Neural crest cell (in vitro differentiated cells): ENCODE measurements around the gene CAMSAP3. TPM values are rescaled to one million over a fixed set of nuclear protein-coding genes. Genes with fewer than 3 reads are reported as not detected.
"Not testable (repeated sequence)": the region's sequence is repeated elsewhere in the genome, so short reads cannot be mapped to it uniquely, and the experiment has no call there.

Experiments
- DNase-seq: peaks from one replicate; pipeline ENCODE4 v3.0.0; 2021; ENCODE audit warnings: low read depth, mixed read lengths, low spot score
- H3K27ac Mint-ChIP-seq: one replicate; pipeline ENCODE4 v1.8.0; 2021; ENCODE audit warnings: mild to moderate bottlenecking, mixed read lengths; ENCODE audit not compliant: unreplicated experiment
- H3K27me3 Mint-ChIP-seq: 2 replicates; pipeline ENCODE4 v1.8.0; 2021; ENCODE audit warnings: low read depth, mild to moderate bottlenecking, mixed read lengths
- H3K36me3 Mint-ChIP-seq: 2 replicates; pipeline ENCODE4 v1.8.0; 2021; ENCODE audit warnings: low read depth, mild to moderate bottlenecking, mixed read lengths
- H3K4me1 Mint-ChIP-seq: 2 replicates; pipeline ENCODE4 v1.8.0; 2021; ENCODE audit warnings: mixed read lengths
- H3K4me3 Mint-ChIP-seq: one replicate; pipeline ENCODE4 v1.8.0; 2021; ENCODE audit warnings: mild to moderate bottlenecking, mixed read lengths
- H3K9me3 Mint-ChIP-seq: 2 replicates; pipeline ENCODE4 v1.8.0; 2021; ENCODE audit warnings: mixed read lengths
- CTCF ChIP-seq: fragments of 200-600 bp; sonication (generic); conservative IDR thresholded peaks from 2 replicates; pipeline ENCODE4 v1.5.0; 2021; ENCODE audit warnings: antibody characterized with exemption, mild to moderate bottlenecking
- total RNA-seq: library from RNA; stranded (reverse); gene quantifications from 2 replicates; pipeline ENCODE4 v1.2.1, GENCODE V29; 2021

CAMSAP3 gene
- total RNA-seq, 1 donor from 2014 or later, result 13.7 TPM

GRCh38 chr19:7641290-7642276 is 45.9 kb downstream of the CAMSAP3 start:
- peak; percentile 22 for TF ChIP-seq CTCF
- peaks cover 7% of the 10 kb centered on the region for H3K9me3 Mint-ChIP-seq
- no peaks in the 10 kb centered on the region for H3K36me3 Mint-ChIP-seq
- H3K27me3 Mint-ChIP-seq, result peaks cover 44% of the 10 kb centered on the region
- H3K27ac Mint-ChIP-seq, result no peak overlapping the region
- DNase-seq, result no peak
- no peak overlapping the region for H3K4me3 Mint-ChIP-seq
- no peaks in the 10 kb centered on the region for H3K4me1 Mint-ChIP-seq

- TF ChIP-seq CTCF, result no peak
- H3K4me1 Mint-ChIP-seq, result no peaks in the 10 kb centered on the region
- H3K27ac Mint-ChIP-seq, result no peak overlapping the region
- H3K36me3 Mint-ChIP-seq, result no peaks in the 10 kb centered on the region
- peaks cover 7% of the 10 kb centered on the region for H3K9me3 Mint-ChIP-seq
- DNase-seq, result no peak
- no peak overlapping the region for H3K4me3 Mint-ChIP-seq
- H3K27me3 Mint-ChIP-seq, result peaks cover 35% of the 10 kb centered on the region
These were observed 46.8 kb downstream of the CAMSAP3 start for GRCh38 chr19:7642295-7643030.

- peaks cover 7% of the 10 kb centered on the region for H3K9me3 Mint-ChIP-seq
- no peak overlapping the region for H3K4me3 Mint-ChIP-seq
- H3K27me3 Mint-ChIP-seq, result peaks cover 30% of the 10 kb centered on the region
- TF ChIP-seq CTCF, result no peak
- no peak for DNase-seq
- H3K27ac Mint-ChIP-seq, result no peak overlapping the region
- no peaks in the 10 kb centered on the region for H3K4me1 Mint-ChIP-seq
- H3K36me3 Mint-ChIP-seq, result no peaks in the 10 kb centered on the region
These were observed 47.4 kb downstream of the CAMSAP3 start for GRCh38 chr19:7643031-7643415.

- H3K4me1 Mint-ChIP-seq, H3K9me3 Mint-ChIP-seq, H3K4me3 Mint-ChIP-seq, DNase-seq, H3K36me3 Mint-ChIP-seq, H3K27ac Mint-ChIP-seq: not testable (repeated sequence)
- peaks cover 21% of the 10 kb centered on the region for H3K27me3 Mint-ChIP-seq
These were observed 48.2 kb downstream of the CAMSAP3 start for GRCh38 chr19:7643629-7644549.

- H3K4me3 Mint-ChIP-seq, result no peak overlapping the region
- H3K27ac Mint-ChIP-seq, result no peak overlapping the region
These were observed 48.9 kb downstream of the CAMSAP3 start for GRCh38 chr19:7644550-7644877.

More at GRCh38 chr19:7644550-7644877, 48.9 kb downstream of the CAMSAP3 start:
- H3K27me3 Mint-ChIP-seq, result peaks cover 18% of the 10 kb centered on the region
- H3K36me3 Mint-ChIP-seq, result no peaks in the 10 kb centered on the region
- DNase-seq, result no peak
- TF ChIP-seq CTCF, result no peak
- peaks cover 7% of the 10 kb centered on the region for H3K9me3 Mint-ChIP-seq
- H3K4me1 Mint-ChIP-seq, result no peaks in the 10 kb centered on the region
